Stimulated activated CD8-positive, alpha-beta memory T cell treated with anti-CD3 and anti-CD28 coated beads, Interleukin-15, amount 100 ng/mL, for 4 hours (primary cell): ENCODE measurements around the gene ACE.

Source experiments
- DNase-seq, 2 donors: peaks; one replicate each; pipeline ENCODE4 v3.0.0-alpha.2; 2020; ENCODE audit warnings: low read depth in 2 of 2

Gene ACE

GRCh38 chr17:63491413-63491812 is 14.6 kb downstream of the ACE start:
- DNase-seq: no peak

DNA sequence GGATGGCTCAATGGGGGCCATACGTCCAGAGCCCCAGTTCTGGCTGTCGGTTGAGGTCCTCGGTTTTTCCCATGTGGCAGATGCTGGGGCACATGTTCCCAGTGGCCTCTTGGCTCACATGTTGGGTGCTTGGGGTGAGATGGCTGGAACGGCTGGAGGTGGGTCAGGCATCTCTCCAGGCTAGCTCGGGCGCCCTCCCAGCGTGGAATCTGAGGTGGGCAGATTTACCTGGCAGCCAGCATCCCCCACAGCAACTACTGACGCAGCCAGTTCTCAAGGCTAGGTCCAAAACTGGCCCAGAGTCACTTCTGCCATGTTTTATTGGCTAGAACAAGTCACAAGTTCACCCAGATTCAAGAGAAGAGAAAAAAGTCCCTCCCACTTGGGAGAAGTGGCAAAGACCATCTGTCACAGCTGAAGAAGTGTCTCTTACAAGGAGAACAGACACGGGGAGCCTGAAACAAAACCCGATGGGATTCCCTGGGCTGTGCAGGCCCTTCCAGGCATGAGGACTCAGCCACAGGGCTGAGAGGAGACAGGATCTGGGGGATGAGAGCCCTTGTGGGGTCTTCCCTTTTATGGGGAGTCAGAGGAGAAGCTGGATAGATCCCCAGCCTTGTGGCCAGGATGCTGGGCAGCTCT is 15.2 kb downstream of the ACE start:
- no peak for DNase-seq

DNA sequence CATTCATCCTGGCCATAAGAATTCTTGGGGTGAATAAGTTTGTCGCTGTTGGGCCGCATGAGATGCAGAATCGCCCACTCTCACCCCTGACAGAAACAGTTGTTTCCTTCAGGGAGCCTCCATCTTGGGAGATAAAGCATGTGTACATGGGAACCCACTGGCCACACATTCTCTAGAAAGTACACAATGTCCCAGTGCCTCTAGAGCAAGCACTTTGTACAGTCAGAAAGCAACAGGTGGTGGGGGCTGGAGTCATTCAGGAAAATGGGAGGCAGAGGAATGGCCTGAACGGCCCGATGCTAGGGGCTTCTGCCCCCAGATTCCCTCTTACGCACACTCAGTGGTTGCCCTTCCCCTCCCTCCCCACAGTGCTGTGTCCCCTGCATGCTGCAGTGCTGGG is 16.1 kb downstream of the ACE start:
- no peak for DNase-seq

- no peak for DNase-seq
Observed at GRCh38 chr17:63493411-63493810, 16.6 kb downstream of the ACE start.

DNA sequence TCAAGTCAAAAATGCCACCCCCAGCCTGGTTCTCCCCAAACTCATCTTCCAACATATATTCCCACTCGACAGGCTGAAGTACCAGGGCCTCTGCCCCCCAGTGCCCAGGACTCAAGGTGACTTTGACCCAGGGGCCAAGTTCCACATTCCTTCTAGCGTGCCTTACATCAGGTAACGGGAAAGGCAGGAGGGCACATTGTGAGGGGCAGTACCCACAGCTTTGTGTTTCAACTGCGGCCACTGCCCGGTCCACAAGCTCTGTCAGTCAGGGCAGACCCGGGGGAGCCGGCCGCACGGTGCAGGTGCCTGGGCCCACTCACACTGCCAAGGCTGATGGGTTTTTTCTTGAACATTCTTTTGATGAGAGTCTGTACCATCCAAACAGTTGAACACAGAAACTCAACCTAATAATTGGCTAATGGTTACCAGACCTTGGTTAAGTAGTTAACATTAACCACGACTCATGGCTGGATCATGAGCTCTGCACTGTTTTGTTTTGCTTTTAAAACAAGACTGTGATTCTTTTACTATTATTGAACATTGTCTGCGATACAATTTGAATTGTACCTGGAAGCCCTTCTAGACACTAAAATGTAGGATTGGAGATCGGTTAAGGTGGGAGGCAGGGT is 17.6 kb downstream of the ACE start:
- DNase-seq: no peak

GRCh38 chr17:63495491-63495890 is 18.6 kb downstream of the ACE start:
- DNase-seq: no peak

- no peak for DNase-seq
Observed at GRCh38 chr17:63496177-63496576, 19.3 kb downstream of the ACE start.

DNA sequence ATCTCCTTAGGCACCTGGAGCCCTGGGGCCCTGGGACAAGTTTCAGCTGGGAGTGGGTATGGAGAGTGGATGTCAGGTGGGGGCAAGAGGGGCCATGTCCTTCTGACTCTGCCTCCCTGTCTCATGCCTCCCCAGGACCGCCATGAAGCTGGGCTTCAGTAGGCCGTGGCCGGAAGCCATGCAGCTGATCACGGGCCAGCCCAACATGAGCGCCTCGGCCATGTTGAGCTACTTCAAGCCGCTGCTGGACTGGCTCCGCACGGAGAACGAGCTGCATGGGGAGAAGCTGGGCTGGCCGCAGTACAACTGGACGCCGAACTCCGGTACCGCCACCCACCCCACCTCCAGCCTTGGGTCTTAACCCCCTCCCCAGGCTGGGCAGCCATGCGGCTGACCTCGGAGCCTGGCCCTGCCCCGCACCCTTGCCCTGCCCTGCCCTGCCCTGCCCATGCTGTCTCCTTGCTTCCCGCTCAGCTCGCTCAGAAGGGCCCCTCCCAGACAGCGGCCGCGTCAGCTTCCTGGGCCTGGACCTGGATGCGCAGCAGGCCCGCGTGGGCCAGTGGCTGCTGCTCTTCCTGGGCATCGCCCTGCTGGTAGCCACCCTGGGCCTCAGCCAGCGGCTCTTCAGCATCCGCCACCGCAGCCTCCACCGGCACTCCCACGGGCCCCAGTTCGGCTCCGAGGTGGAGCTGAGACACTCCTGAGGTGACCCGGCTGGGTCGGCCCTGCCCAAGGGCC is 20.0 kb downstream of the ACE start:
- no peak for DNase-seq

- no peak for DNase-seq
Observed at GRCh38 chr17:63497708-63498483, 21.0 kb downstream of the ACE start.

DNA sequence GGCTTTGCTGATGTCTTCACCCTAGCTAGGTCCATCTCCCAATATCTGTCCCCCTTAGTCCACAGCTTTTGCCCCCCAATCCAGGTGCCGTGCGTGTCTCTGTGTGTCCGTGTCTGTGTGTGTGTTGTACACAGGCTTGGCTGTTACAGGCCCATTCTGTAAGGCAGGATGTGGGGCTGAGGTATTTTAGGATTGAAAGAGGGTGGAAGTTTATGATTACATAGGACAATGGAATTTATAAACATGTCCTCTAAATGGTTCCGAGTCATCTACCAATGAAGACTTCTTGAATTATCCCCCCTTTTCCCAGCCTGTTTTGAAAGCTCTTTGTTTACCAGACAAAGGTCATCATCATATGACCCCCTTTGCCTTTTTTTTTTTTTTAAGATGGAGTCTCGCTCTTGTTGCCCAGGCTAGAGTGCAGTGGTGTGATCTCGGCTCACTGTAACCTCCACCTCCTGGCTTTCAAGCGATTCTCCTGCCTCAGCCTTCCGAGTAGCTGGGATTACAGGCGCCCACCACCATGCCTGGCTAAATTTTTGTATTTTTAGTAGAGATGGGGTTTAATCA is 21.9 kb downstream of the ACE start:
- no peak for DNase-seq

DNA sequence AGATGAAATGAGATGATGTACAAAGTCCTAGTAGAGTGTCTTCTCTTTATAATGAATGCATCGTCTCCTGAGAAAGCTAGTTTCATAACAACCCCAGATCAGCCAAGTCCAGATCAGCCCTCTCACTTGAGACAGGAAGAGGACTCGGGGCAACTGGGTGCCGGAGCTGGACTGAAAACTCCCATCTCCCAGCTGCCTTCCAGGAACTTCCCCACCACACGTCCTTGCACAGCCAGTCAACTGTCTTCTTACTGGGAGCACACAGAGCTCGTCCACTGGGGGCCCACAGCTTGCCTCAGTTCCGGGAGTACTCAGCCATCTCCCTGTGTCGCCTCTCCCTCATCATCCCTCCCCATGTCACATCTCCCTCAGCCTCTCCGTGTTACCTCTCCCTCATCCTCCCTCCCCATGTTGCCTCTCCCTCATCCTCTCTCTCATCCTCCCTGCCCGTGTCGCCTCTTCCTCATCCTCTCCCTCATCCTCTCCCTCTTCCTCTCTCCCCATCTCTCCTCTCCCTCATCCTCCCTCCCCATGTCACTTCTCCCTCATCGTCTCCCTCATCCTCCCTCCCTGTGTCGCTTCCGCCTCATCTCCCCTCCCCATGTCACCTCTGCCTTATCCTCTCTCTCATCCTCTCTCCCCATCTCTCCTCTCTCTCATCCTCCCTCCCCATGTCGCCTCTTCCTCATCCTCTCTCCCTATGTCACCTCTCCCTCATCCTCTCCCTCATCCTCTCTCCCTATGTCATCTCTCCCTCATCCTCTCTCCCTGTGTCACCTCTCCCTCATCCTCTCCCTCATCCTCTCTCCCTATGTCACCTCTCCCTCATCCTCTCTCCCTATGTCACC is 23.9 kb downstream of the ACE start:
- DNase-seq: no peak

GRCh38 chr17:63503341-63503705 is 26.5 kb downstream of the ACE start:
- DNase-seq: no peak

DNA sequence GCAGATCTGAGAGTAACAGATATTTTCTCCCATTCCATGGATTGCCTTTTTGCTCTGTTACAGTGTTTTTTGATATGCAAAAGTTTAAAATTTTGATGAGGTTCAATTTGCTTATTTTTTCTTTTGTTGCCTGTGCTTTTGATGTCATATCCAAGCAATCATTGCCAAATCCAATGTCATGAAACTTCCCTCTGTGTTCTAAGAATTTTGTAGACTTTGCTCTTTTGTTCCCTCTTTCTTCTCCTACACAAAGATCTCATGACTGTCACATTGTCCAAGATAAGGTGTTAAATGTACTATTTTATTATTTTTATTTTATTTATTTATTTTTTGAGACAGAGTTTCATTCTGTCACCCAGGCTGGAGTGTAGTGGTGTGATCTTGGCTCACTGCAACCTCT is 27.4 kb downstream of the ACE start:
- no peak for DNase-seq

GRCh38 chr17:63505341-63505740 is 28.5 kb downstream of the ACE start:
- DNase-seq: no peak

- DNase-seq: no peak
Observed at GRCh38 chr17:63506627-63507026, 29.8 kb downstream of the ACE start.

DNA sequence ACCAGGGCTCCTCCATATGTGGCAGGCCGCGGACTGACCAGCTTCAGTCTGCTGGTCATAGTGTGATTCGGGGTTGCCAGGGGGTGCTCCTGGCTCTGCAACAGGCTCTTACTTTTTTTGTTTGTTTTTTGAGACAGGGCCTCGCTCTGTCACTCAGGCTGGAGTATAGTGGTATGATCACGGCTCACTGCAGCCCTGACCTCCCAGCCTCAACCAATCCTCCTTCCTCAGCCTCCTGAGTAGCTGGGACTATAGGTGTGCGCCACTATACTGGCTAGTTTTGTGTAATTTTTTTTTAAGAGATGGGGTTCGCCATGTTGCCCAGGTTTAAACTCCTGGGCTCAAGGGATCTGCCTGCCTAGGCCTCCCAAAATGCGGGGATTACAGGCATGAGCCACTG is 34.5 kb downstream of the ACE start:
- no peak for DNase-seq

- DNase-seq: no peak
Observed at GRCh38 chr17:63512388-63512787, 35.5 kb downstream of the ACE start.

DNA sequence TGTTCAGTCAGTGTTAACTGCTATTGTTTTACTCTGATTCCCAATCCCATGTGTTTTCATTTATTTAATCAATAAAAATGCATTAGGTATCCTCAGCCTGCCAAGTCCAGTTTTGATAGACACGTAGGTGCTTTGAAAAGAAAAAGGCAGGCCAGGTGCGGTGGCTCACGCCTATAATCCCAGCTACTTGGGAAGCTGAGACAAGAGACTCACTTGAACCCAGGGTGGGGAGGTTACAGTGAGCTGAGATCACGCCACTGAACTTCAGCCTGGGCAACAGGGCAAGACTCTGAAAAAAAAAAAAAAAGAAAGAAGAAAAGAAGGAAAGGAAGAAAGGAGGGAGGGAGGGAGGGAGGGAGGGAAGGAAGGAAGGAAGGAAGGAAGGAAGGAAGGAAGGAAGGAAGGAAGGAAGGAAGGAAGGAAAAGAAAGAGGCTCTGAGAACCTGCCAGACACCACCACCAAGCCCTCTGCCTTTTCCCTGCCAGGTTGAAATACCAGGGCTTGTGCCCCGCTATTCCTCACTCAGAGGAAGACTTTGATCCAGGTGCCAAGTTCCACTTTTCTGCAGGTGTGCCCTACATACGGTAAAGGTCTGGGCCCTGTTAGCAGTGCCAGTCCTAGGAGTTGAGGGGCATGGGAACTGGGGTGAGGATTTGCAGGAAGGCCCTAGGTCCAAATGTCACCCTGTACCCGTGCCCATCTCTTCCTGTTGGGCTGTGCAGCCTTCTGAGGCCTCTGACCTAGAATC is 36.2 kb downstream of the ACE start:
- DNase-seq: no peak

- DNase-seq: no peak
Observed at GRCh38 chr17:63514477-63514876, 37.6 kb downstream of the ACE start.

DNA sequence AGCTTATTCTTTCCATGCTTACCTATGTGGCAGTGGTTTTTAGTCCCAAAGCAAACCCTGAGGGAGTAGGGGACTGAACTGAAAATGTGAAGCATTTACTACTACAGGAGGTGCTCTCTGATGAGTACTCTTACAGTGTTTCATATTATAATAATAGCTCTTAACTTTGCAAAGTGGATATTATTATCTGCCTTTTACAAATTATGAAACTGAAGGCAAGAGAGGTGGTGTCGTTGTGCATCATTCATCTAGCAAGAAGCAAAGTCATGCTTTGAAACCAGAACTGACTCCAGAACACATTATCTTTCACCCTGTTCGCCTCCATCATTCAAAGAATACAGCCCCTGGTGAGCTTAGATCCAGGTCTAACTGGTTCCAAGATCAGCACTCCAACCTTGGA is 38.1 kb downstream of the ACE start:
- no peak for DNase-seq

DNA sequence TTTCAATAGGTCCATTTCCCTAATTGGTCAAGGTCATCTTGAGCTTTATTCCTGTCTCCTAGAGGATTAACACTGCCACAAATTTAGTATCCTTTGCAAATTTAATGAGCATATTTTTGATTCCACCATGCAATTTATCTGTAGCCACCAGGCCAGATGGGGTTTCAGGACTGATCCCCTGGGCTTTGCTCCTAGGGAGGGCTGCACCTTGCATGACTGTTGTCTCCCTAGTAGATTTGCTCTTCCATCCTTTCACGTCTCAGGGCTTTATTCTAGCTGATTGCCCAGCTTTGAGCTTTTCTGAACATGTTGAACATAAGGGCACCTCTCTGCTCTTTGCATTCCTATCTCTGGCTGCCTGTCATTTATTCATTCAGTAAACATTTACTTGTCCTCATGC is 38.6 kb downstream of the ACE start:
- no peak for DNase-seq
